Neutrophil (primary cell): ENCODE results near the gene TMEM94.

Source experiments
- H3K27ac ChIP-seq: fragments of 200-600 bp; sonication (generic); 2 replicates; pipeline ENCODE4 v1.5.1; 2016; ENCODE audit warnings: mild to moderate bottlenecking, moderate library complexity
- H3K27me3 ChIP-seq: fragments of 200-600 bp; sonication (generic); 2 replicates; pipeline ENCODE4 v1.6.0; 2016; ENCODE audit warnings: mild to moderate bottlenecking
- H3K36me3 ChIP-seq: fragments of 200-600 bp; sonication (generic); 2 replicates; pipeline ENCODE4 v1.5.1; 2017
- H3K4me1 ChIP-seq, 2 experiments: fragments of 200-600 bp in 1 of 2; sonication (generic) in 1 of 2; 1 replicate in 1 of 2; 2 replicates in 1 of 2; pipeline versions ENCODE4 v1.5.1 to v1.6.1; 2013 to 2016; ENCODE audit warnings: low read depth in 1 of 2, low read length in 1 of 2, mild to moderate bottlenecking in 1 of 2, moderate library complexity in 1 of 2; ENCODE audit not compliant: control insufficient read depth in 1 of 2, insufficient read depth in 1 of 2
- H3K4me3 ChIP-seq, 2 experiments: fragments of 200-600 bp in 1 of 2; sonication (generic) in 1 of 2; 1 replicate in 1 of 2; 2 replicates in 1 of 2; pipeline ENCODE4 v1.5.1; 2013 to 2016; ENCODE audit warnings: low read depth in 1 of 2, low read length in 1 of 2, mild to moderate bottlenecking in 1 of 2, moderate library complexity in 1 of 2
- H3K9me3 ChIP-seq: fragments of 200-600 bp; sonication (generic); 2 replicates; pipeline ENCODE4 v1.5.1; 2016
- CTCF ChIP-seq: fragments of 200-600 bp; sonication (generic); IDR thresholded peaks from 2 replicates; pipeline ENCODE4 v1.5.1; 2016; ENCODE audit warnings: antibody characterized with exemption

Gene TMEM94

DNA sequence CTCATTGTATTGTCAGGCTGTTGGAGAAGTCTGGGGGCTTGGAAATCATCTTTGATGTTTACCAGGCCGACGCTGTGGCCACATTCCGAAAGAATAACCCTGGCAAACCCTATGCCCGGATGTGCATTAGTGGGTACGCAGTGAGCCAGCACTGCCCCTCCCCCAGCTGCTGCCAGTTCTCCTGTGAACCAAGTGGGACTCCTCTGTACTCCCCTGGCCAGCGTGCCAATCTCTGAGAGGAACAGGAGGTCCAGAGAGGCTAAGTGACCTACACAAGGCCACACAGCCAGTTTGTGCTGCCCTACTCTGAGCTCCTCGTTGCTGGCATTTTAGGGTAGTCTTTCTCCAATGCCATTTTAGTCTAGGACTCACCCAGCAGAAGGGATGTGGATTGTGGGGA, 67.2 kb downstream of the TMEM94 start:
- H3K4me3 ChIP-seq: no peak overlapping the region
- H3K36me3 ChIP-seq: no peaks in the 10 kb centered on the region
- TF ChIP-seq CTCF: no peak
- no peak overlapping the region for H3K27ac ChIP-seq
- peaks cover 17 to 19% of the 10 kb centered on the region in 2 experiments for H3K4me1 ChIP-seq
- H3K27me3 ChIP-seq: peaks cover 49% of the 10 kb centered on the region
- no peaks in the 10 kb centered on the region for H3K9me3 ChIP-seq

- H3K9me3 ChIP-seq: no peaks in the 10 kb centered on the region
- H3K4me3 ChIP-seq: peak overlapping the region; percentile 64 to 75
- no peaks in the 10 kb centered on the region for H3K36me3 ChIP-seq
- no peak for TF ChIP-seq CTCF
- peaks cover 17 to 19% of the 10 kb centered on the region in 2 experiments for H3K4me1 ChIP-seq
- H3K27ac ChIP-seq: peak overlapping the region; percentile 43
- H3K27me3 ChIP-seq: peaks cover 49% of the 10 kb centered on the region
These were observed 68.0 kb downstream of the TMEM94 start for GRCh38 chr17:75524269-75524969.

GRCh38 chr17:75524970-75525805, 68.8 kb downstream of the TMEM94 start, which contains the start of gene LLGL2:
Gene LLGL2 (plus strand): TSS chr17:75525697. CDS start chr17:75543427, 17,730 bp downstream.
- no peaks in the 10 kb centered on the region for H3K36me3 ChIP-seq
- H3K27ac ChIP-seq: peak within 1 kb of the TSS; percentile 43
- H3K9me3 ChIP-seq: no peaks in the 10 kb centered on the region
- peaks cover 49% of the 10 kb centered on the region for H3K27me3 ChIP-seq
- peak; percentile 38 for TF ChIP-seq CTCF
- H3K4me3 ChIP-seq: peak within 1 kb of the TSS; percentile 64 to 75
- H3K4me1 ChIP-seq: peaks cover 17 to 19% of the 10 kb centered on the region in 2 experiments

GRCh38 chr17:75525806-75526554, 69.5 kb downstream of the TMEM94 start:
- Histone ChIP-seq H3K27me3 (peaks cover 49% of the 10 kb centered on the region), H3K4me1 (peaks cover 17 to 19% of the 10 kb centered on the region in 2 experiments), H3K27ac (peak overlapping the region; percentile 43), H3K36me3 (no peaks in the 10 kb centered on the region), H3K4me3 (peak overlapping the region; percentile 64 to 75), H3K9me3 (no peaks in the 10 kb centered on the region)
- TF ChIP-seq CTCF: no peak

GRCh38 chr17:75526555-75527270, 70.3 kb downstream of the TMEM94 start:
- Histone ChIP-seq H3K36me3 (no peaks in the 10 kb centered on the region), H3K4me3 (peak overlapping the region in 1 of 2 experiments; percentile 75), H3K27ac (no peak overlapping the region)

More at GRCh38 chr17:75526555-75527270, 70.3 kb downstream of the TMEM94 start:
- peaks cover 49% of the 10 kb centered on the region for H3K27me3 ChIP-seq
- no peak for TF ChIP-seq CTCF
- no peaks in the 10 kb centered on the region for H3K9me3 ChIP-seq
- peaks cover 17 to 19% of the 10 kb centered on the region in 2 experiments for H3K4me1 ChIP-seq
